K562 treated with DMSO at 1 percent for 24 hours (cell line): ENCODE results near the gene CCDC27. TPM values are rescaled to one million over a fixed set of nuclear protein-coding genes. Genes with fewer than 3 reads are reported as not detected.

Experiments used
- total RNA-seq: library from RNA; unstranded; fragments of 300-600 nt; gene quantifications from 2 replicates; pipeline ENCODE4 v1.2.3, GENCODE V29; 2022; ENCODE audit warnings: low read depth; ENCODE audit not compliant: insufficient read depth

Gene CCDC27
- not detected in 2 replicates for total RNA-seq

GRCh38 chr1:3752400-3752945 lies at the start of gene CCDC27:
Gene CCDC27, plus strand, starts transcription at chr1:3752450. Its CDS starts 32 bp downstream, at chr1:3752482.

GRCh38 chr1:3772715-3773571 lies 20.7 kb downstream of the CCDC27 start, which contains the start of gene SMIM1:
Gene SMIM1, plus strand, starts transcription at chr1:3772749. Its CDS starts 2,625 bp downstream, at chr1:3775374.

DNA sequence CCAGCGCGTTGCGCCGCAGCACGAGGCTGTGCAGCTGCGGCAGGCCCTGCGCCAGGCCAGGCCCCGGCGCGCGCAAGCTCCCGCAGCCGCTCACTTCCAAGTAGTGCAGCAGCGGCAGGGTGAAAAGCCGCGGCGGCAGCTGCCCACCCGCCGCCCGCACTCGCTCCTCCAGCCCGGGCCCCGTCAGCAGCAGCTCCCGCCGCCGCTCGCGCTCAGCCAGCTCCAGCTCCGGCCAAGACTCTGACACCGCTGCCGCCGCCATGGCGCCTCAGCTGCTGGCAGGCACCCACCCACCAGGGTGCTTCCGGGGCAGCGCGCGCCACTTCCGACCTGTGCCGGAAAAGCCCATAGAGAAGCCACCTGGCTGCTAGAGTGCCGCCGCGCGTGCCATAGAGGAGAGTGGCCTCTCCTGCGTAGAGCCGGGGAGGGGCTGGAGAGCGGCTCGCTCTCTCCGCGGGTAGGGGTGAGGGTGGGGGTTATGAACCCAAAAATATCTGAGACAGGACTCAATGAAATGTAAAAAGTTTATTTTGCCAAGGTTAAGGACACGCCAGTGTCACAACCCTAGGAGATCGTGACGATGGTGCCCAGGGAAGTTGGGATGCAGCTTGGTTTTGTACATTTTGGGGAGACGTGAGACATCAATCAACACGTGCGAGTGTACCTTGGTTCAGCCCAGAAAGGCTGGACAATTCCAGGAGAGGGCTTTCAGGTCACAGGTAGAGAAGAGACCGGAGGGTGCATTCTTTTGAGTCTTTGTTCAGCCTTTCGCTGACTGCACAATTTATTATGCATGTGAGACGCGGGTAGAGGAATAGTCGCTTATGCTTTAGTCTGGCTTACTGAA lies 44.2 kb downstream of the CCDC27 start, which contains the start of gene LRRC47:
Gene LRRC47 (minus strand): TSS at position 284 of the 847 bp plus-strand sequence. CDS start 22 bp downstream, at position 262.

Other genes with a start within 250 kb of the CCDC27 start
- gene MEGF6, start 140.9 kb upstream of the CCDC27 start, total RNA-seq: 2.3 and 5.2 TPM in 2 replicates
- 24.3 and 29.6 TPM in 2 replicates for gene TPRG1L, start 127.4 kb upstream of the CCDC27 start, total RNA-seq
- gene WRAP73, start 102.3 kb upstream of the CCDC27 start, total RNA-seq: 34.6 and 40.1 TPM in 2 replicates
- gene TP73, start 99.9 kb upstream of the CCDC27 start, total RNA-seq: 1.3 and 1.7 TPM in 2 replicates
- gene SMIM1, start 20.3 kb downstream of the CCDC27 start, total RNA-seq: 73.0 and 79.5 TPM in 2 replicates
- gene LRRC47, start 44.0 kb downstream of the CCDC27 start, total RNA-seq: 50.5 and 51.7 TPM in 2 replicates
- gene CEP104, start 104.8 kb downstream of the CCDC27 start, total RNA-seq: 35.2 and 43.7 TPM in 2 replicates
- gene DFFB, start 105.0 kb downstream of the CCDC27 start, total RNA-seq: 4.6 and 5.9 TPM in 2 replicates
- 20.9 and 25.0 TPM in 2 replicates for gene C1orf174, start 147.8 kb downstream of the CCDC27 start, total RNA-seq